Measurements from ENCODE around the gene ALDH1A2. TPM values are rescaled to one million over a fixed set of nuclear protein-coding genes. Genes with fewer than 3 reads are reported as not detected.

ALDH1A2 gene
- polyA plus RNA-seq, 3 donors, result 0.41 to 5.1 (median 3.4) TPM

DNA sequence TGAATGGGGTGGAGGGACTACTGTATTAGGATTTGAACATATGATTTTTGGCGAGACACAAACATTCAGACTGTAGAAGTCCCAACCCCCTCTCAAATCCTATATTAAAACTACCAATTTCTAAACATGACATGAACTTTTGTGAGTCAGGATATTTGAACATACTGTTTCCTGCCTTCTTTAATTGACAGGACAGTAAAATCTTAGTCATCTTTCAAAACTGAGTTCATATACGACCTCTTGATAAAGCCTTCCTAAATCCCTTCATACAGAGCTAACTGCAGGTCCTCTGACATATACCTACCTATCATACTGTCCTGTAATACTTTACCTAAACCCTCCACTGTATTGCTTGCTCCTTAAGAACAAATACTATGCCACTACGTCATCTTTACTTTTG is 23.5 kb downstream of the ALDH1A2 start:
- no peak overlapping the region for H3K27ac ChIP-seq (ENCODE audit: low read depth in 1 of 2, low read length in 2 of 2)
- H3K4me3 Mint-ChIP-seq, result no peak overlapping the region
- no peak overlapping the region for H3K4me3 ChIP-seq (replicated peaks in 1 of 3; ENCODE audit: low read depth in 2 of 3, low read length in 3 of 3)
- no peak overlapping the region for H3K4me2 ChIP-seq (replicated peaks; ENCODE audit: extremely low read depth, low read length, poor library complexity, severe bottlenecking)
- H3K9me3 Mint-ChIP-seq, result peaks cover 0 to 3% (median 2%) of the 10 kb centered on the region in 7 donors
- H3K79me2 ChIP-seq (ENCODE audit: insufficient read depth, low read length), result no peaks in the 10 kb centered on the region
- no peak overlapping the region for H3K9ac ChIP-seq (ENCODE audit: insufficient read depth, low read length, poor library complexity, severe bottlenecking)
- DNase-seq, result no peak
- H3K27me3 Mint-ChIP-seq (ENCODE audit: low read depth in 3 of 3), result peaks cover 0 to 4% (median 0%) of the 10 kb centered on the region in 3 donors
- no peak overlapping the region for H3K27ac Mint-ChIP-seq
- no peaks in the 10 kb centered on the region for H3K9me3 ChIP-seq (replicated peaks in 1 of 2; ENCODE audit: control insufficient read depth in 1 of 2, insufficient read depth in 1 of 2, low read length in 2 of 2)
- H3K4me1 Mint-ChIP-seq, result peaks cover 20% of the 10 kb centered on the region
- no peaks in the 10 kb centered on the region for H4K20me1 ChIP-seq (ENCODE audit: insufficient read depth, low read length)
- intact Hi-C loops (cut with micrococcal nuclease), result loop anchor here in 1 of 2 donors (5.0 kb wide), 1 partner anchor 140 kb away; no protein-coding TSS in a partner anchor
- H3K4me1 ChIP-seq (ENCODE audit: control insufficient read depth in 1 of 2, insufficient read depth in 2 of 2, low read length in 2 of 2), result peaks cover 0 to 4% of the 10 kb centered on the region in 2 donors
- WGBS (ENCODE audit: insufficient coverage), result 0% methylated on average over 1 of the region's 3 CpGs
- H3K27me3 ChIP-seq (ENCODE audit: control insufficient read depth in 2 of 2, insufficient read depth in 2 of 2, low read length in 2 of 2), result no peaks in the 10 kb centered on the region
- TF ChIP-seq, protein P1, sequence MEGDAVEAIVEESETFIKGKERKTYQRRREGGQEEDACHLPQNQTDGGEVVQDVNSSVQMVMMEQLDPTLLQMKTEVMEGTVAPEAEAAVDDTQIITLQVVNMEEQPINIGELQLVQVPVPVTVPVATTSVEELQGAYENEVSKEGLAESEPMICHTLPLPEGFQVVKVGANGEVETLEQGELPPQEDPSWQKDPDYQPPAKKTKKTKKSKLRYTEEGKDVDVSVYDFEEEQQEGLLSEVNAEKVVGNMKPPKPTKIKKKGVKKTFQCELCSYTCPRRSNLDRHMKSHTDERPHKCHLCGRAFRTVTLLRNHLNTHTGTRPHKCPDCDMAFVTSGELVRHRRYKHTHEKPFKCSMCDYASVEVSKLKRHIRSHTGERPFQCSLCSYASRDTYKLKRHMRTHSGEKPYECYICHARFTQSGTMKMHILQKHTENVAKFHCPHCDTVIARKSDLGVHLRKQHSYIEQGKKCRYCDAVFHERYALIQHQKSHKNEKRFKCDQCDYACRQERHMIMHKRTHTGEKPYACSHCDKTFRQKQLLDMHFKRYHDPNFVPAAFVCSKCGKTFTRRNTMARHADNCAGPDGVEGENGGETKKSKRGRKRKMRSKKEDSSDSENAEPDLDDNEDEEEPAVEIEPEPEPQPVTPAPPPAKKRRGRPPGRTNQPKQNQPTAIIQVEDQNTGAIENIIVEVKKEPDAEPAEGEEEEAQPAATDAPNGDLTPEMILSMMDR (IDR thresholded peaks at IDR 0.05), result no peak
- H2AFZ ChIP-seq (ENCODE audit: insufficient read depth, low read depth, low read length, poor library complexity, severe bottlenecking), result no peak overlapping the region
- no peaks in the 10 kb centered on the region for H3K36me3 ChIP-seq (replicated peaks in 1 of 2; ENCODE audit: control insufficient read depth in 1 of 2, insufficient read depth in 2 of 2, low read length in 2 of 2)
- H3K36me3 Mint-ChIP-seq, result no peaks in the 10 kb centered on the region

DNA sequence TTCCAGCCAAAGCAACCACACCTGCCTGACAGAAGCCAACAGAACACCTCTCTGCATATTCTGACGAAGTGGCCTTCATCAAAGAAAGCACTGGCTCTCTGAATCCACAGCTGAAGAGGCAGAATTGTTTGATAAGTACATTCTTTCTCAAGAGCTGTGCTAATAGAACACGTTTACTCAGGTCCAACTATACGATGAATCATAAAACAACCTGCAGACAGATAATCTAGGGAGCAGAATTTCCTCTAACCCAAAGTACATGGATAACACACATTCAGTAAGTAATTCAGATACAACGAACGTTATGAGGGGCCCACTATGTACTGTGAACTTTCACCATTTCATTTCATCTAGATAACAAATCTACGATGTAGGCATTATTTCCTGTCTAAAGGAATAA is 25.4 kb downstream of the ALDH1A2 start:
- WGBS (ENCODE audit: insufficient coverage), result no CpG with 5 or more reads among the region's 6 CpGs
- peaks cover 0 to 4% (median 0%) of the 10 kb centered on the region in 3 donors for H3K27me3 Mint-ChIP-seq (ENCODE audit: low read depth in 3 of 3)

More for the DNA sequence above, 25.4 kb downstream of the ALDH1A2 start:
- Histone ChIP-seq H3K27me3 (ENCODE audit: control insufficient read depth in 2 of 2, insufficient read depth in 2 of 2, low read length in 2 of 2) (no peaks in the 10 kb centered on the region), H4K20me1 (ENCODE audit: insufficient read depth, low read length) (no peaks in the 10 kb centered on the region), H3K79me2 (ENCODE audit: insufficient read depth, low read length) (no peaks in the 10 kb centered on the region), H3K4me2 (replicated peaks; ENCODE audit: extremely low read depth, low read length, poor library complexity, severe bottlenecking) (no peak overlapping the region), H3K27ac (ENCODE audit: low read depth in 1 of 2, low read length in 2 of 2) (no peak overlapping the region), H3K36me3 (replicated peaks in 1 of 2; ENCODE audit: control insufficient read depth in 1 of 2, insufficient read depth in 2 of 2, low read length in 2 of 2) (no peaks in the 10 kb centered on the region), H2AFZ (ENCODE audit: insufficient read depth, low read depth, low read length, poor library complexity, severe bottlenecking) (no peak overlapping the region), H3K9me3 (replicated peaks in 1 of 2; ENCODE audit: control insufficient read depth in 1 of 2, insufficient read depth in 1 of 2, low read length in 2 of 2) (no peaks in the 10 kb centered on the region), H3K4me1 (ENCODE audit: control insufficient read depth in 1 of 2, insufficient read depth in 2 of 2, low read length in 2 of 2) (peaks cover 0 to 4% of the 10 kb centered on the region in 2 donors), H3K4me3 (replicated peaks in 1 of 3; ENCODE audit: low read depth in 2 of 3, low read length in 3 of 3) (no peak overlapping the region), H3K9ac (ENCODE audit: insufficient read depth, low read length, poor library complexity, severe bottlenecking) (no peak overlapping the region)
- H3K36me3 Mint-ChIP-seq, result no peaks in the 10 kb centered on the region
- H3K4me1 Mint-ChIP-seq, result peaks cover 16% of the 10 kb centered on the region
- intact Hi-C loops (cut with micrococcal nuclease), result loop anchor here in 1 of 2 donors (5.0 kb wide), 1 partner anchor 142 kb away; no protein-coding TSS in a partner anchor
- TF ChIP-seq, protein P1 (IDR thresholded peaks at IDR 0.05), result no peak
- no peaks in the 10 kb centered on the region for H3K9me3 Mint-ChIP-seq
- DNase-seq, result no peak
- no peak overlapping the region for H3K27ac Mint-ChIP-seq
- no peak overlapping the region for H3K4me3 Mint-ChIP-seq

All from CD14-positive monocyte (primary cell).